ENCODE measurements around the gene SLAMF1.
"Not testable (repeated sequence)": the region's sequence is repeated elsewhere in the genome, so short reads cannot be mapped to it uniquely, and the experiment has no call there.

The SLAMF1 gene

DNA sequence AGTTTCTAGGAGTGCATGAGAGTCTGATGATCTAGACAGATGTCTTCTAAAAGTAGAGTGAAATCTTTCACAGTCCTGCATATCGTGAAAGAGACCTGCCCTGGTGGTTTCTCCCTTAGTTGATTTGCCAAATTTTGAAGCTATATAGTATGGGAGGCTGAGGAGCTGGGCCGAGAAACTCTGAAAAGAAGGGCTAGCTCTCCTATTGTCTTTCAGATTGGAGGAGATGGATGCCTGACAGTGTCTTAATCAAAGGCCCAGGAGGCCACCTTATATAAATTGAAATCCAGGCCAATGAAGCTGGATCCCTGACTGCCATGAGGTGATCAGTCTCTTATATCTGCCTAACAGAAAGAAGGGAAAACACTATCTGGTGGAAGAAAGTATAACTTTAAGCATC is 49.1 kb downstream of the SLAMF1 start:
- no peak for DNase-seq (ENCODE audit: low spot score)

DNA sequence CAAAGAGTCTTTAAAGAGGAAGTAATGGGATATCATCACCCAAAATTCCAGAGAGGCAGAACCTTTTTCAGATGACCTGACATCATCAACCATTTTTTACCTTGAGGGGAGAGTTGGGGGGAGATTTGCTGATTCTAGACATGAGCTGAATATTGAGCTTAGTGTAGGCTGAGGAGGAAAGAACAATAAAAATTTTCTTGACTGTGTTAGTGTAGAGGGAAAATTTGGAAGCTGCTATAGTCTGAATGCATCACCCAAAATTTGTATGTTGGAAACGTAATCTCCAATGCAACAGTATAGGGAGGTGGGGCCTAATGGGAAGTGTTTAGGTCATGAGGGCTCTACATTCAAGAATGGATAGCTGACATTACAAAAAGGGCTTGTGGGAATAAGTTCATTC is 49.8 kb downstream of the SLAMF1 start:
- DNase-seq (ENCODE audit: low spot score): no peak

DNA sequence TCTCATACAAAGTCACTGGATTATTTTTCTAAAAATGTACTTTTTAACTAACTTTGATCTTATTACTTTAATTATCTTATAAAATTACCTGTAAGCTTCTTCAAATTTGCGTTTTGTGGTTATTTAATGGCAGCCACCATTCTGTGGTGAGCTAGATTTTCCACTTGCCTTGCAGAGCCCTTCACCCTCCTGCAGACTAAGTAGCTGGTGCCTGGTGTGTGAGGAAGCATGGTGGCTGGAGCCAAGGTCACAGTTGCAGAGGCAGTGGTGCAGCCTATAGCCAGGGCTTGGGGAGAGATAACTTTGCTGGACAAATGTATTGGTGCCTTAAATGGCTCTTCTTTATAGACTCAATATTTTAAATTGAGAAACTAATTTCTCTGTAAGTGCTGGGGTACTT is 56.4 kb downstream of the SLAMF1 start:
- DNase-seq (ENCODE audit: low spot score): no peak

DNA sequence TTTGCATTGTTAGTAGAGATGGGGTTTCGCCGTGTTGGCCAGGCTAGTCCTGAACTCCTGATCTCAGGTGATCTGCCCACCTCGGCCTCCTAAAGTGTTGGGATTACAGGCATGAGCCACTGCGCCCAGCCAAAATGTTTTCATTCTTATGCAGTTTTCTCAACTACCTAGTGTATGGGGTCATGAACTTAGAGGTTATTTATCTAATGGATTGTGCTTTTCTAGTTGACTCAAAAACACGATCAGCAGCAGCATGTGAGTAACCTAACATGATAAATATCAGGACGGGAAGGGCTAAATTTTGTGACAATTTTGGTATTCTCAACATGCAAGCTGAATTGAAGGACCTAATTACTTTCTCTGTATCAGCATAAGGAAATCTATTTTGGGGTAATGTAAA is 58.4 kb downstream of the SLAMF1 start:
- no peak for DNase-seq (ENCODE audit: low spot score)

DNA sequence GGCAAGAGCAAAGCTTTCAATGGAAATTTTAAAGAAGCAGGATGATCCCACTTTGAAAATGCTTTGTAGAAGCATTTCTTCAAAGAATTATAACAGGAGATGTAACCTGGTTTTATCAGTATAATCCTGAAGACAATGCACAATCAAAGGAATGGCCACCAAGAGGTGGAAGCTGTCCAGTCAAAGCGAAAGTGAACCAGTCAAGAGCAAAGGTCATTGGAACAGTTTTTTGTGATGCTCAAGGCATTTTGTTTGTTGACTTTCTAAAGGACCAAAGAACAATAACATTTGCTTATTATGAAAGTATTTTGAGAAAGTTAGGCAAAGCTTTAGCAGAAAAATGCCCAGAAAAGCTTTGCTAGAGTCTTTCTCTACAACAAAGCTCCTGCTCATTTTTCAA is 62.1 kb downstream of the SLAMF1 start:
- no peak for DNase-seq (ENCODE audit: low spot score)

DNA sequence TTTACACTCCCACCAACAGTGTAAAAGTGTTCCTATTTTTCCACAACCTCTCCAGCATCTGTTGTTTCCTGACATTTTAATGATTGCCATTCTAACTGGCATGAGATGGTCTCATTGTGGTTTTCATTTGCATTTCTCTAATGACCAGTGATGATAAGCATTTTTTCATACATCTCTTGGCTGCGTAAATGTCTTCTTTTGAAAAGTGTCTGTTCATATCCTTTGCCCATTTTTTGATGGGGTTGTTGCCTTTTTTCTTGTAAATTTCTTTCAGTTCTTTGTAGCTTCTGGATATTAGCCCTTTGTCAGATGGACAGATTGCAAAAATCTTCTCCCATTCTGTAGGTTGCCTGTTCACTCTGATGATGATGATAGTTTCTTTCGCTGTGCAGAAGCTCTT is 63.9 kb downstream of the SLAMF1 start:
- DNase-seq (ENCODE audit: low spot score): not testable (repeated sequence)

DNA sequence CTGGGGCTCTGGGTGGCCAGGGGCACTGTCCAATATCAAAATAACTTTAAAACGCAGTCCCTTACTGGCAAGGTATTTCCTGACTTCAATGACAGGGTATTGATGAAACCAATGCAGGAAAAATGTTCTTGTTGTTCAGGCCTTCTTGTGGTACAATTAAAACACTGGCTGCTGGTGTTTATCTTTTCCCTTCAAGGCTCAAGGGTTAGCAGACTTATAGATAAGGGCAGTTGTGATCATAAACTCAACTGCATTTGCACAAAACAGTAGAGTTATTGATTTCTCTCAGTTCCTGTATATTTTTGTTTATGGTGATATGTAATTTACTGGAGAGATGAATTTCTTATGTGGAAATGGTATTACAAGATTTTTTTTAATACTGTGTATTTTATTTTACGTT is 64.9 kb downstream of the SLAMF1 start:
- no peak for DNase-seq (ENCODE audit: low spot score)

DNA sequence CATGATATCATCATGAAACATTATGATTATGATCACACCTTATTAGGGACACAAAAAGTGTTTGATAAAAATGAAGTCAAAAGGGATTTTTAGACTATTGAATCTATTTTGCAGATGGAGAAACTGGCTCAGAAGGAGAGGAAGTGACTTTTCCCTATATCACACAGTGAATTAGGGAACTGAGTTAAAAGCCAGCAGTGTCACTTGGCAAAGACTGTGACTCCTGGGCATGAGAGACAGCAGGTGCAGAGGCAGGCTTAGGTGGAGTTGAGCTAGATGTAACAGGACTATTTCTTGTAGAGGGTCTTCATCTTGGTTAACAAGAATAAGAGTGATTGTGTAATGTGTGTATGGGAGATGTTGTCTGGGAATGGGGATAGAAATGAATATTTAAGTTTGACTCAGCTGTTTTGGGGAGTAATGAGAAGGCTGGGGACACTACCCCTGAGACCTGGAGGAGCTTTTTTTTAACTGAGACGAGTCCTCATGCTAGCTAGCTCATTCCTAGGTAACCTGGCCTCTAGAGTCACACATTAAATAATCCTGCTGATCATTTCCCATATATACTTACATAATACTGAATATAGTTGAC is 66.5 kb downstream of the SLAMF1 start:
- DNase-seq (ENCODE audit: low spot score): no peak

DNA sequence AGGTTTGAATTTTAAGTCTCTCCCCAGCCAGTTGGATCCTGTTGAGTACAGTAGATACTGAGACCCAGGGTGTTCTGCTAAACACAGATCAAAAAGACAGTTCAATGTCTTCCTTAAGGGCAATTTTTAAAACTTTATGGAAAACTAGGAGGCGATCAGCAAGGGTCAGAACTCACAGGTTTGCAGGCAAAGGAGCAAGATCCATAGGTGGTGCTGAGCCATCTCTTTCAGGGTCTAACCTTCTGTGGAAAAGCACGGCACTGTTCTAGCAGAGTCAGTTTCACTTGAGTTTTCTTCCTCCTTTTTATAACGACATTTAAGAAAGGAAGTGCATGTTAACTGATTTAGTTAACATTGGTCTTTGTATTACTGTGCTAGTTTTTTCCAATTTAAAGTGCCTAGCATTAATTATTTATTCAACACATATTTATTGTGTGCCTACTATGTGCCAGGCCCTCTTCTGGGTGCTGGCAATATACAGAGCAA is 67.6 kb downstream of the SLAMF1 start, which contains the start of gene CD84:
Gene CD84 (minus strand): TSS at position 281 of the 486 bp plus-strand sequence. CDS start 59 bp downstream, at position 222.
- DNase-seq (ENCODE audit: low spot score): no peak

DNA sequence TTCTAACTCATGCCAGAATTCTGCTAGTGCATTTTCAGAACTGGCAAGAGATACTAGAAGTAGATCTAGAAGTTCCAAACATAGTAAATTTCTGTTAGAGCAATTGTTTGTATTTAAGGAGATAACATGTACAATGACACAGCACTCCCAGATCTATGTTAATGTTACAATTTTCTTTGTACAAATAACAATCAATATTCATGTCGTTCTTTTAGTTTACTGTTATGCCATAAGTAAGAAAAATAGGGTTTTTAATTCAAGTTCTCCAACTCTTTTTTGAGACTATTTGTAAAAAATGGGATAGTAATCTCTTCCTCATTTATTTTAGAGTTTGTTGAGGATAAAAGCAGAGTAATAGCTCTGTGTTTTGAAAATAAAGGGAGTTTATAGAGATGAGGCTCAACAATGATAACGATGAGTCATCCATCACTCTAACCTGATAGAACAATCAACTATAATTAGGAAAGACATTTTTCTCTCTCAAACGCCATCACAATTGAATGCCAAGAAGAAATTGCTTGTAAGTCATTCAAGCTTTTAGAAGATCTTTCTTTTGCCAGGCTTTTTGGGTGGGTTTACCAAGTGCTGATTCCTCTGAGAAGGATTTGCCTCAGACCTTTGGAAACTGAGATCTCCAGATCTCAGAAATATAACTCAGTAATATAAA is 68.2 kb downstream of the SLAMF1 start:
- DNase-seq (ENCODE audit: low spot score): no peak

DNA sequence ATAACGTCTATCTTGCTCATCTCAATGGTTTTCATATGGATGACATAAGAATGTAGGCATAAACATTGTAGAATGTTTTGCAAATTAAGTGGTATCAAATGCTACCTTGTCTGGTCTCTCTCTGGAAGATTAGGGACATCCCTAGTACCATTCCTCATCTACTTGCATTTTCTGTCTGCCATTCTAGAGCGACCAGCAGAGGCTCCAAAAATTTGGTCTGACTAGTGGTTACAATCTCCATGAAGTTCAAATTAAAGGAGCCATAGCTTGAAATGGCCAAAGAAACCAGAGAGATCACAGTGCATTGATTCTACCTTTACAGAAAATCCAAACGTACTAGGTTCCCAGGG is 68.7 kb downstream of the SLAMF1 start:
- no peak for DNase-seq (ENCODE audit: low spot score)

DNA sequence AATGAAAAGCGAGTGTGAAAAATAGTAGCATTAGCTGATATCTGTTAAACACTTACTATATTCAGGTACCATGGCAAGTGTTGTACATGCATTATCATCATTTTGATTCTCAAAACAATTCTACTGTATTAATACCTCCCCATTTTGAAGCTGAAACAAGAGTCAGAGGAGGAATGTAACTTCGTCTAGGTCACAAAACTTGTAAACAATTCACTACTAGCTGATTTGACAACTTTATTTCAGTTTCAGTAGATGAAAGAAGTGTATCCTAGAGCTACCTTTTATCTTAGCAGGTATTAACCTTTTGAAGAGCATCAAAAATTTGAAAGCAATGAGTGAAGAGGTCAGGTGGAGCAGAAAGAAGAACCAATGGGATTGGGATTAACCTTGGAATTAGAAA is 69.2 kb downstream of the SLAMF1 start:
- no peak for DNase-seq (ENCODE audit: low spot score)

DNA sequence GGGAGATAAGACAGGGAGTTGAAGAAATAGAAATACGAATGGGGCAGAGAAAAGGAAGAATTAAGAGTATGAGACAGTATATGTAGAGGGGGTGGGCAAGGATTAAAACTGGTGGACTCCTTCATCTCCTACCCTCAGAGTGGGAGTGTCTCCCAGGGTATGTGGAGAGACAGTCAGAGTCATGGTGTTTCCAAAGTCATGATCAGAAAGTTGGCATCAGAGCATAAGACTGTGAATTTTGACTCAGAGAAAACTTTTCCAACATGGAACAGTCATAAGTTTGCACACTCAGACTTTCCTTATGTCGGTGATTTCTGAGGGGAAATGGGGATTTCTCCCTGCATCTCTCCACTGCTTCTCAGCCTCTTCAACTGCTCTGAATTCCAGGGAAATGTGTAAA is 70.0 kb downstream of the SLAMF1 start:
- no peak for DNase-seq (ENCODE audit: low spot score)

DNA sequence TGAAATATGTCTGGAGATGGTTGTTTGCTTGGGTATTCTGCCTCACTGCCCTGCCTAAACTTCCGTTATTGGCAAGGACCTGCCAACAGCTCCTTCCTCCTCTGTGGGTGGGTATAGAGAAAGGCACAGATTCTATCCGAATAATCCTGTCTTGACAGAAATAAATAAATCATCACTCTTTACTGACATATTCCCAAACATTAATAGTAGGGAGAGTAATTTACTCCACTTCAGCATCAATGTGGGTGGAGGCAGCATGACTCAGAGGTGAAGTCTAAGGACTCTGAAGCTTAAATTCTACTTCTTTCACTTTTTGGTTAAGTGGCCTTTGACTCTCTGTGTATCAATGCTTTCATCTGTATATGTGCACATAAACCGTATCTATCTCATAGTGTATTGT is 70.5 kb downstream of the SLAMF1 start:
- DNase-seq (ENCODE audit: low spot score): no peak

DNA sequence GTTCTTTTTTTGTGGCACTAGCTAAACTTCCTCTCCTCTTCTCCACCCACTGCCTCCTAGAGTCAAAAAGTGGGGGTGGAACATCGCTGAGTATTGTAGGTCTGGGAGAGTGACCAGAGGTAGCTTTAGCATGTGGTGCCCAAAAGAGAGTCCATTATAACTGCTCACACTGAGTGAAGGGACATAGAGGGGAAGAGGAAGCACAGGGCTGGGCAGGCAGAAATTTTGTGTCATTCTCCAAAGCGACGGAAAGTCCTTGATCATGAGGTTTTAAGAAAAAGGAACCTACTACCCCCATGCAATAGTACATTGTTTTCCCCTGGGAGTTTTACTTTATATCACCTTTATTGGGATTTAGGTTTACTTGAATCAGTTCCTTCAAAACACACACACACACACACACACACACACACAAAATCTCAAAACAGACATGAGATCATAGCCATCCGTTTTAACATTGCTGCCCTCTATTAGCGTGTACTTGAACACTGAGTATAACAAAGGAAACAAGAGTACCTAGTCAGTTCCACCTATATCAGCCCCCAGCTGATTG is 71.7 kb downstream of the SLAMF1 start:
- no peak for DNase-seq (ENCODE audit: low spot score)

DNA sequence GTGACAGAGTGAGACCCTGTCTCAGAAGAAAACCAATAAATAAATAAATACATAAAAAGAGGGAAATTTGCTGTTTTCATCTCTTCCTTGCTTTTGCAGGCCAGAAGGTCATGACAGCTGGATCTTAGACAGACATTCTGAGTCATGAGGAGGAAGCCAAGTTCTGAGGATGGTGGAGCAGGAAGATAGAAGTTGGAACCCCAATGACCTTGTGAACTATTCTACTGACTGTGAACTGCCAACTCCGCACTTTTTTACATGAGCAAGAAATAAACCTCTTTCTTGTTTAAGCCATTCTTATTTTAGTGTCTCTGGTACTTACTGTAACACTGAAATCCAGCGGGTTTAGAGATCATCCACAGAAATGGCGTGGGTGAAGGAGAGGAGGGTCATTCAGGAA is 76.0 kb downstream of the SLAMF1 start:
- DNase-seq (ENCODE audit: low spot score): no peak

DNA sequence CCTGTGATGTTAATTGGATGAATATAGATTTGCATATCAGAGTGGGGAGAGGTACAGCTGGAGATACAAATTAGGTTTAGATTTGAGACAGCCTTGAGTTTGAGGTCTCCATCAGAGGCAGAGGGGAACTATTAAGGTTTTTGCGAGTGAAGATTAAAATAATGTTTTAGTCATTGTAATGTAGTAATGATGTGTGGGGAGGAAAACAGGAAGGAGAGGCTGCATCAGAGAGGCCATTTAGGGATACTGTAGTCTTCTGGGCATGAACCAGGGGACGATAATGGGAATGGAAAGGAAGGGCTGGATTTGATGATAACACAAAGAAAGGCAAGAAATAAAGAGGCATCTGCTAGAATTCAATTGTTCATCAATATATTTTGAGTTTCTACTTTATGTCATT is 77.0 kb downstream of the SLAMF1 start:
- no peak for DNase-seq (ENCODE audit: low spot score)

DNA sequence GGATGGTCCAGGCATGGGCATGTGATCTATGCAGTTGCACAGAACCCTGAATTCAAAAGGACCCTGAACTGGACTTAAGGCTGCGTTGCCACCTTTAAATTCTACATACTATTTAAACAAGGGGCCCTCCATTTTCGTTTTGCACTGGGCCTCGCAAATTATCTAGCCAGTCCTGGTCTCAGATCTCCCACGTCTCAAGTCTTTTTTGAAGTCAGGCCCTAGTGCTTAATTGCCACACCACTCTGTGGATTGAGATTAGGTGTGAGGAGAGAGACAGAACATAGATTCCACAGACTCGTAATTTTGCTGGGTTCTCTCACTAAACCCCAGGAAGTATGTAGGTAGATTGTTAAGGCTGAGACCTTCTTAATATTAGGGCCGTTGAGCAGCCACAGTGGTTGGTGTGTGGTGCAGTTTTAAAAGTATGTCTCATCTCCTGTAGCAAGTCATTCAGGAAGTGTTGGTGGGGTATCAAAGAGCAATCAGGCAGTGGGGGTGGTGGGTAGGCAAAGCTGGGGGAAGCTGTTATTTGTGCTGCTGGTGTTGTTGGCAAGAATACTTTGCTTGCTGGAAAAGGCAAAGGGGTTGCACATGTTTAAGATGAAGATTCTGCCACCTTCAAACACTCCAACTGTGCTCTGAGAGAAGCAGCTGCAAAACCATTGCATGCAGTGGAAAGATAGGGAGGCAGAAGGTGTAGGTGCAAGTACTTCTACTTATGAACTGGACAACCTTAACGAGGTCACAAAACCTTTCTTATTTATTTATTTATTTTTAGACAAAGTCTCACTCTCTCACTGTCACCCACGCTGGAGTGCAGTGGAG is 78.8 kb downstream of the SLAMF1 start:
- no peak for DNase-seq (ENCODE audit: low spot score)

DNA sequence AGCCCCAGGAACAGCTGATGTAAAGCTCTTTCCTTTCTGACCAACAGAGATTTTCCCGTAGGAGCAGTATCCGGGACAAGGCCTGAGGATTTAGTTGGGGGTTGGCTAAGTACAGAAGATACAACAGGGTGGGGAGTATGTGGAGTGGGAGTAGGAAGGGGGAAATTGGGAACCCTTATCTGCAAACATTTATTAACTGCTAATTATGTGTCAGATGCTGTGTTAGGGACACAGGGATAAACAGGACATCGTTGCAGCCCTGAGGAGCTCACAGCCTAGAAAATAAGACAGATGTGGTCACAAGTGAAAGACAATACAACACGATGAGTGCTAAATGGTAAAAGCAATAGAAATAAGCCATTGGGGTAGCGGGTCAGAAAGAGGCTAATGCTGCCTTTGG is 79.5 kb downstream of the SLAMF1 start:
- no peak for DNase-seq (ENCODE audit: low spot score)

DNA sequence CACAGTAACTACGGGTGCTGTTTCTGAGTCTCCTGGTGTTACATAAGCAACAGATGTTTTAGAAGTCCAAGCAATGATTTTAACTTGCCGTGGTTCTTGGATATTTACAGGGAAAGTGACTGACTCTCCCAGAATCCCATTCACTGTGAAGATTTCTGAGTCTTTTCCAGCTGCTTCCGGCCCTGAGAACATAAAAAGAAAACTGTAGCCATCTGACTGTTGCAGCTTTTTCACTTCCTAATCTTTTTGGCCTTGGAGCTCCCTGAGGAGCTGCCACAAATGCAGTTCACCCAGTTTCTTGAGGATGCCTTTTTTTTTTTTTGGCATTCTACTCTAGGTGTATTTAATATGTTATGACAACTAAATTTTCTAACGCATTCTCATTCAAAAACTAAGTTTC is 81.3 kb downstream of the SLAMF1 start:
- no peak for DNase-seq (ENCODE audit: low spot score)

DNA sequence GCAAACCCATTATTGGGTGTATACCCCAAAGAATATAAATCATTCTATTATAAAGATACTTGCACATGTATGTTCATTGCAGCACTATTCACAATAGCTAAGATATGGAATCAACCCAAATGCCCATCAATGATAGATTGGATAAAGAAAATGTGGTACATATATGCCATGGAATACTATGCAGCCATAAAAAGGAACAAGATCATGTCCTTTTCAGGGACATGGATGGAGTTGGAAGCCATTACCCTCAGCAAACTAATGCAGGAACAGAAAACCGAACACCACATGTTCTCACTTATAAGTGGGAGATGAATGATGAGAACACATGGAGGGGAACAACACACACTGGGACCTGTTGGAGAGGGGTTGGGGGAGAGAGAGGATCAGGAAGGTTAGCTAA is 83.6 kb downstream of the SLAMF1 start:
- not testable (repeated sequence) for DNase-seq (ENCODE audit: low spot score)

DNA sequence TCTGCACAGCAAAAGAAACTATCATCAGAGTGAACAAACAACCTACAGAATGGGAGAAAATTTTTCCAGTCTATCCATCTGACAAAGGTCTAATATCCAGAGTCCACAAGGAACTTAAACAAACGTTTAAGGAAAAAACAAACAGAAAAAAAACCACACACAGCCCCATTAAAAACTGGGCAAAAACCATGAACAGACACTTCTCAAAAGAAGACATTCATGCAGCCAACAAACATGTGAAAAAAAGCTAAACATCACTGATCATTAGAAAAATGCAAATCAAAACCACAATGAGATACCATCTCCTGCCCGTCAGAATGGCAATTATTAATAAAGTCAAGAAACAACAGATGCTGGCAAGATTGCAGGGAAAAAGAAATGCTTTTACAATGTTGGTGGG is 84.1 kb downstream of the SLAMF1 start:
- DNase-seq (ENCODE audit: low spot score): not testable (repeated sequence)

DNA sequence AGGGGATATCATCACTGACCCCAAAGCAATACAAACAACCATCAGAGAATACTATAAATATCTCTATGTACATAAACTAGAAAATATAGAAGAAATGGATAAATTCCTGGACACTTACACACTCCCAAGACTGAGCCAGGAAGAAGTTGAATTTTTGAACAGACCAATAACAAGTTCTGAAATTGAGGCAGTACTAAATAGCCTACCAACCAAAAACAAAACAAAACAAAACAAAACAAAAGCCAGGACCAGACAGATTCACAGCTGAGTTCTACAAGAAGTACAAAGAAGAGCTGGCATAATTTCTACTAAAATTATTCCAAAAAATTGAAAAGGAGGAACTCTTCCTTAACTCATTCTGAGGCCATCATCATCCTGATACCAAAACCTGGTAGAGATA is 86.0 kb downstream of the SLAMF1 start:
- no peak for DNase-seq (ENCODE audit: low spot score)

All from COLO829 (cell line).